NCI-H446 (cell line): ENCODE data around the gene SLC25A30.
"Not testable (repeated sequence)": the region's sequence is repeated elsewhere in the genome, so short reads cannot be mapped to it uniquely, and the experiment has no call there.

Source experiments
- DNase-seq, 2 experiments: peaks; one replicate each; lab custom pipeline; 2025; lab: John Stamatoyannopoulos, UW

Gene SLC25A30

DNA sequence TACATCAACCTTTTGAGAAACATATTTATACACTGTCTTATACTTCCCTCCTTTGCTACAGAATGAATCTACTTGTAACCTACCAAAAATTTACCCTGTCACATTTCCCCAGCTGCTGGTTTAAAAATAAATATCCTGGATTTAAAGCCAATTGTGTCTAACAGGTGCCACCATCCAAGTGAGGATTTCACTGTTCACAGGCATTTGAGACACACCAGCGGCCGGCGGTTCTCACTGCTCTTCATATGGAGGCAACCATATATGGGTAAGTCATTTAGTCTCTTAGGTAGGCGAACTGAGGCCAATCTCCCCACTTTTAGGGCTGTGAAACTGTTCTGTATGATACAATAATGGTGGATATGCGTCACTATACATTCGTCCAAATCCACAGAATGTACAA, 26.2 kb downstream of the SLC25A30 start:
- no peak for DNase-seq

DNA sequence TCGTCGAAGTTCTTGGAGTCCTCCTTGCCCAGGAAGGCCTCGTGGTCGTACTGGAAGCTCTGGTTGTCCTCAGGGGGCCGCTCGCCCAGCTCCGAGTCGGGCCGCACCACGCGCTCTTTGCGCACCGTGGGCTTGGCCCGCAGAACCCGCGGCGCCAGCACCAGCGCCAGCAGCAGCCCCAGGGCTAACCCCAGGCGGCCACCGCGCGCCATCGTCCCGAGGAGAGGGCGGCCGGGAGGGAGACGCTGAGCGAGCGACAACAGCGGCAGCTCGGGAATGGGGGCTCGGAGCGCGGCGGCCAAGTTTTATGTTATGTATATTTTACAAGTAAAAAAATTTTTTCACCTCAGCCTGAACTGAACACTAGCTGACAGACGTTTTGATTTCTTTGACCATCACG, 27.0 kb downstream of the SLC25A30 start:
- DNase-seq, result not testable (repeated sequence)

DNA sequence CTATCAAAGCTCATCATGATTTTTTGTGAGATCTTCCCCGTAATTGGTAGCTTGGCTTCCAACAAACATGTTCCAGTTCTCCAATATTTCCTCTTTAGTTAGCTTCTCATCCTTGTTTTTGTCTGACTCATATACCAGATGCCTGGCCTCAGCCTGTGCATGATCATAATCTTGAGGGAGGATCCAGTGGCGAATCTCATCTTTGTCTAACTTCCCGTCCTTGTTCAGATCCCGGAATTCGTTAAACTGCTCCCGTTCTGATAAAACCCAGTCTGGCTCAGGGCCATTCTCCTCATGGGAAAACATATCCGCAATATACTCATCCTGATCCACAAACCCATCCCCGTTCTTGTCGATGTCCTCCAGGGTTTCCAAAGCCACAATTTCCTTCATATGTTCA, 27.8 kb downstream of the SLC25A30 start:
- not testable (repeated sequence) for DNase-seq

DNA sequence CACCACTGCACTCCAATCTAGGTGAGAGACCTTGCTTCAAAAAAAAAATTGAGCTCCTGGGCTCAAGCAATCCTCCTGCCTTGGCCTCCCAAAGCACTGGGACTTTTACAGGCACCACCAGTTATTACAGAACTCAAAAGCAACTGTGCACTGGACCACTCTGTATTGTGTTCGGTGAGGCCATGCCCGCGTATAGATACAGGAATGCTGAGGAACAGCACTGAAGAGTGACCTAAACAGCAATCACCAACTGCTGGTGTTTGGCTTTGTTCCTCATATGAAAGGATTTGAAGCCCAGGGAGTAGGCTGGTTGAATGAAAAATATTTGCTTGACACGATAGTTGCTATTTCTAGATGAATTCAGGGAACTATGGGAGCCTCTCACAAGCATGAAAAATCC, 29.5 kb downstream of the SLC25A30 start:
- DNase-seq, result no peak

DNA sequence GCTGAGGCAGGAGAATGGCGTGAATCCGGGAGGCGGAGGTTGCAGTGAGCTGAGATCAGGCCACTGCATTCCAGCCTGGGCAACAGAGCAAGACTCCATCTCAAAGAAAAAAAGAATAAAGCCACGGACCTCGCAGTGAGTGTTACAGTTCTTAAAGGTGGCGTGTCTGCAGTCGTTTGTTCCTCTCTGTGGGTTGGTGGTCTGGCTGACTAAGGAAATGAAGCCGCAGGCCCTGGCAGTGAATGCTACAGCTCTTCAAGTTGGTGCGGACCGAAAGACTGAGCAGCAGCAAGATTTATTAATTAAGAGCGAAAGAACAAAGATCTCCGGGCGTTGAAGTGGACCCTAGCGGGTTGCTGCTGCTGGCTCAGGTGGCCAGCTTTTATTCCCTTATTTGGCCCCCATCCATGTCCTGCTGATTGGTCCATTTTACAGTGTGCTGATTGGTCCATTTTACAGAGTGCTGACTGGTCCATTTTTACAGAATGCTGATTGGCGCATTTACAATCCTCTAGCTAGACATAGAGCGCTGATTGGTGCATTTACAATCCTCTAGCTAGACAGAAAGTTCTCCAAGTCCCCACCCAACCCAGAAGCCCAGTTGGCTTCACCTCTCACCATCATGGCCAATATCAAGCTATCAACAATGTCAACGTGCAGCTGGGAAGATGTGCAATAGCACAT, 31.1 kb downstream of the SLC25A30 start:
- DNase-seq, result not testable (repeated sequence)

DNA sequence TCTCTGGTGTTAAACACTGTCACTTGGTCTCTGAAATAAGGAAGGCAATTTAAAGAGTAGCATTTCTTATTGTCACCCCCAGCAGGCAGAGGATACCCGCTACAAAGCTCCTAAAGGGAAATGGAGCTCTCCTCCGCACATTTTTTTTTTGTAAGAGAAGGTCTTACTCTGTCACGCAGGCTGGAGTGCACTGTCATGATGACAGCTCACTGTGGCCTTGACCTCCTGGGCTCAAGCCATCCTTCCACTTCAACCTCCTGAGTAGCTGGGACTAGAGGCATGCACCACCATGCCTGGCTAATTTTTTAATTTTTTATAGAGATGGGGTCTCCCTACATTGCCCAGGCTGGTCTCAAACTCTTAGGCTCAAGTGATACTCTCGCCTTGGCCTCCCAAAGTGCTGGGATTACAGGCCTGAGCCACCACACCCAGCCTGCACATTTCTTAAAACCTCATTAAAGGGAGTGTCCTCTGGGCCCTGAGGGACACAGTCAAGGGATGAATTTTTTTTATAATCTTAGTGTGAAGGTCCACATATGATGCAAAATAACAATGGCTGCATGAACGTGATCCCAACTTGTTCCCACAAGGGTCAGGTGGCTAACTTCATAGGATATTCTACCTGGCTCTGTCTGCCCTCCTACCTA, 32.1 kb downstream of the SLC25A30 start:
- no peak for DNase-seq

DNA sequence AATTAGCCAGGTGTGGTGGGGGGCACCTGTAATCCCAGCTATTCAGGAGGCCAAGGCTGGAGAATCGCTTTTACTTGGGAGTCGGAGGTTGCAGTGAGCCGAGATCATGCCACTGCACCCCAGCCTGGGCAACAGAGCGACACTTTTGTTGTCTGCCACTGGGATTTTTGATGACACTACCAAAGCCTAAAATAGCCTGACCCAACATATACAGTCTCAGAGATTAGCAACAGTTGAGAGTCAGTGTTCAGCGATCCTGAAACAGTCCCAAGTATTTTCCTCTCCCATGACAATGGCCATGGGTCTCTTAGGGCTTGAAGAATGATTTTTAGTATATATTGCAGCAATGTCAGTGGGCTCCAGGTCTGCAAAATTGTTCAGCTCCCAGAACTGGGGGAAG, 32.9 kb downstream of the SLC25A30 start:
- no peak for DNase-seq

DNA sequence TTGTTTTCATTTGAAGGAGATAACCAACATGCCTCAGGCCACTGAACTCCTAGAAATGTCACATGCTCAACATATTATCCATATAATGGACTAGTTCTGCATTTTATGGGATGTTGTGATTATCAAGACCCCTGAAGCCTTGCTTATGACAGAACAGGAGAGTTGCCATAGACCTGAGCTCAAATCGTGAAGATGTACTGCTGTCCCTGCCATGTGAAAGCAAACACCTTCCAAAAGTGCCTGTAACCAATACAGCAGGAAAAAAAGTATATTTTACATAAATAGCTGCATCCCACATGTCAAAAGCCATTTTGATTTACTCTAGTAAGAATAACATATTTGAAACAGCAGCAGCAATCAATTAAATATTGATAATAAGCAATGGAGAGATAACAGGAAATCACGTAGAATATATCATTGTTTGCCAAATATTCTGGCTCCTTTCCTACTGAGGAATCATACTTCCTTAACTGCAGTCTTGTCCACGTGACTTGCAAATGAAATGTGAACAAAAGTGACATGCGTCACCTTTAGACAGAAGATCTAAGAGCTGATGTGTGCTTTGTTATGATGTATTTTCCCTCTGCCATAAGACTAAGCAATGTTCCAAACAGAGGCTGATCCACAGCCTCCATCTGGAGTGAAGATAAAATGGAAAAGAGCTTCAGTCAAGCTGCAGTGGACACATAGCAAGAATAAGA, 33.5 kb downstream of the SLC25A30 start:
- no peak for DNase-seq

DNA sequence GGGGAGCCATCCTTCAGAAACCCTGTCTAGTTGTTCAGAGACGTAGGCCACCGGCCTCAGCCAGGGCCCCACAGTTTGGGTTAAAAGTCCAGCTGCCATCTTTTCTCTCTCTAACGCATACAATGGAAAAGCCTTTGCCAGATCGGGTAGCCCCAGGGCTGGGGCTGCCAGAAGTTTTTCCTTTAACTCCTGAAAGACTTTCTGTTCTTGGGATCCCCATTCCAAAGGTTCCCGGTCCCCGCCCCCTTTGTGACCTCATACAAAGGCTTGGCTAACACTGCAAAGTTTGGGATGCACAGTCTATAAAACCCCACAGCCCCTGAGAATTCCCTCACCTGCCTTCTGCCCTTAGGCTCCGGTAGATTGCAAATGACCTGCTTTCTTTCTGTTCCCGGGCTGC, 35.4 kb downstream of the SLC25A30 start:
- not testable (repeated sequence) for DNase-seq

DNA sequence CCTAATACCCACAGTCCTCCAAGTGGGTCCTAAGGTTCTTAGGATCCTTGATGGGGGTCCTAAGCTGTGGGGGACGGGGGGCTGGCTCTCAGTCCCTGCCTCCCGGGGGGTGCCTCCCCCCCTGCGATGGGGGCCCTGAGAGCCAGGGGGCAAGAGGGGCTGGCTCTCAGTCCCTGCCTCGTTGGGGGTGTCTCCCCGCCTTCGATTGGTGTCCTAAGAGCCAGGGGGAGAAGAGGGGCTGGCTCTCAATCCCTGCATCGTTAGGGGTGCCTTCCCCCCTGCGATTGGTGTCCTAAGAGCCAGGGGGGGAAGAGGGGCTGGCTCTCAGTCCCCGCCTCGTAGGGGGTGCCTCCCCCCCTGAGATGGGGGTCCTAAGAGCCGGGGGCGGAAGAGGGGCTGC, 37.0 kb downstream of the SLC25A30 start:
- no peak for DNase-seq

DNA sequence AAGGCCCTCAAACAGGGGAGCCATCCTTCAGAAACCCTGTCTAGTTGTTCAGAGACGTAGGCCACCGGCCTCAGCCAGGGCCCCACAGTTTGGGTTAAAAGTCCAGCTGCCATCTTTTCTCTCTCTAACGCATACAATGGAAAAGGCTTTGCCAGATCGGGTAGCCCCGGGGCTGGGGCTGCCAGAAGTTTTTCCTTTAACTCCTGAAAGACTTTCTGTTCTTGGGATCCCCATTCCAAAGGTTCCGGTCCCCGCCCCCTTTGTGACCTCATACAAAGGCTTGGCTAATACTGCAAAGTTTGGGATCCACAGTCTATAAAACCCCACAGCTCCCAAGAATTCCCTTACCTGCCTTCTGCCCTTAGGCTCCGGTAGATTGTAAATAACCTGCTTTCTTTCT, 37.5 kb downstream of the SLC25A30 start:
- DNase-seq, result not testable (repeated sequence)

DNA sequence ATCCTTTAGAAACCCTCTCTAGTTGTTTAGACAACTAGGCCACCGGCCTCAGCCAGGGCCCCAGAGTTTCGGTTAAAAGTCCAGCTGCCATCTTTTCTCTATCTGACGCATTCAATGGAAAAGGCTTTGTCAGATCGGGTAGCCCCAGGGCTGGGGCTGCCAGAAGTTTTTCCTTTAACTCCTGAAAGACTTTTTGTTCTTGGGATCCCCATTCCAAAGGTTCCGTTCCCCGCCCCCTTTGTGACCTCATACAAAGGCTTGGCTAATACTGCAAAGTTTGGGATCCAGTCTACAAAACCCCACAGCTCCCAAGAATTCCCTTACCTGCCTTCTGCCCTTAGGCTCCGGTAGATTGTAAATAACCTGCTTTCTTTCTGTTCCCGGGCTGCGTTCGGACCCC, 38.7 kb downstream of the SLC25A30 start:
- DNase-seq, result not testable (repeated sequence)

DNA sequence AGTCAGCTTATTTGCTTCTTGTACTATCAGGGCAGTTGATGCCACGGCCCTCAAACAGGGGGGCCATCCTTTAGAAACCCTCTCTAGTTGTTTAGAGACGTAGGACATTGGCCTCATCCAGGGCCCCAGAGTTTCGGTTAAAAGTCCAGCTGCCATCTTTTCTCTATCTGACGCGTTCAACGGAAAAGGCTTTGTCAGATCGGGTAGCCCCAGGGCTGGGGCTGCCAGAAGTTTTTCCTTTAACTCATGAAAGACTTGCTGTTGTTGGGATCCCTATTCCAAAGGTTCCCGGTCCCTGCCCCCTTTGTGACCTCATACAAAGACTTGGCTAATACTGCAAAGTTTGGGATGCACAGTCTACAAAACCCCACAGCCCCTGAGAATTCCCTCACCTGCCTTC, 39.4 kb downstream of the SLC25A30 start:
- not testable (repeated sequence) for DNase-seq

DNA sequence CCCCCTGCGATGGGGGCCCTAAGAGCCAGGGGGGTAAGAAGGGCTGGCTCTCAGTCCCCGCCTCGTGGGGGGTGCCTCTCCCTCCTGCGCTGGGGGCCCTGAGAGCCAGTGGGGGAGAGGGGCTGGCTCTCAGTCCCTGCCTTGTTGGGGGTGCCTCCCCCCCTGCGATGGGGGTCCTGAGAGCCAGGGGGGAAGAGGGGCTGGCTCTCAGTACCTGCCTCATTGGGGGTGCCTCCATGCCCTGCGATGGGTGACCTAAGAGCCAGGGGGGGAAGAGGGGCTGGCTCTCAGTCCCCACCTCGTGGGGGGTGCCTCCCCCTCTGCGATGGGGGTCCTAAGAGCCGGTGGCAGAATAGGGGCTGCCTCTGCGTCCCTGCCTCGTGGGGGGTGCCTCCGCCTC, 40.9 kb downstream of the SLC25A30 start:
- DNase-seq, result not testable (repeated sequence)

DNA sequence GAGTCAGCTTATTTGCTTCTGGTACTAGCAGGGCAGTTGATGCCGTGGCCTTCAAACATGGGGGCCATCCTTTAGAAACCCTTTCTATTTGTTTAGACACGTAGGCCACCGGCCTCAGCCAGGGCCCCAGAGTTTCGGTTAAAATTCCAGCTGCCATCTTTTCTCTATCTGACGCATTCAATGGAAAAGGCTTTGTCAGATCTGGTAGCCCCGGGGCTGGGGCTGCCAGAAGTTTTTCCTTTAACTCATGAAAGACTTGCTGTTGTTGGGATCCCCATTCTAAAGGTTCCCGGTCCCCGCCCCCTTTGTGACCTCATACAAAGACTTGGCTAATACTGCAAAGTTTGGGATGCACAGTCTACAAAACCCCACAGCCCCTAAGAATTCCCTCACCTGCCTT, 41.5 kb downstream of the SLC25A30 start:
- DNase-seq, result not testable (repeated sequence)

DNA sequence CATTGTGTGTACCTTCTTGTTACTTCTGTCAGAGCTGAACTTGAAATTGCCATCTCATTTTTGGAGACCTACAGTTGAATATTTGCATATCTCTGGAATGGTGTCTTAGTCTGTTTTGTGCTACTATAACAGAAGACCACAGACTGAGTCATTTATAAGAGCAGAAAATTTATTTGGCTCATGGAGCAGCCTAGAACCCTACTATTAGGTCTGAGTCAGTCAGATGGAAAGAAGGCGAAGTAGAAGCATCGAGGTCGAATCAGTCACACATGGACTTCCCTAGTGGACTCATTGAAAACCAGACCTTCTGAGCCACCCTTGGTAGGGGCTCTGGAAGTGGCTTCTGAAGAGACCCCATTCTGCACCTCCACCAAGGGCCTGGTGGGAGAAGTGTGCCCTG, 43.3 kb downstream of the SLC25A30 start:
- DNase-seq, result no peak

DNA sequence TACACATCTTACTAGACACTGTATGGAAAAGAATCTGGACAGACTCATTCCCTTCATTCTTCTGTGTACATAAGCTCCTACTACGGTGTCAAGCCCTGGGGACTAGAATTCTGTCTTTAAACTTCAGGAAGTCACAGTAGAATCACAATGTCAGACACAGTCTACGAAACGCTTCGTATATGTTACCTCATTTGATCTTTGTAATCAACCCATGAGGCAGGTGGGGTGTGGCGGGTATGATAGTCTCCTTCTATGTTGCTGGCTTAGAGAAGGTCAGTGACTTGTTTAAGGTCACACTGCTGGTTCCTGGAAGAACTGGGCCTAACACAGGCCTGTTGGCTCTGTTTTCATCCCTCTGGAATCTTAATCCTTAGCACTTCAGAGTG, 45.0 kb downstream of the SLC25A30 start:
- DNase-seq, result no peak

DNA sequence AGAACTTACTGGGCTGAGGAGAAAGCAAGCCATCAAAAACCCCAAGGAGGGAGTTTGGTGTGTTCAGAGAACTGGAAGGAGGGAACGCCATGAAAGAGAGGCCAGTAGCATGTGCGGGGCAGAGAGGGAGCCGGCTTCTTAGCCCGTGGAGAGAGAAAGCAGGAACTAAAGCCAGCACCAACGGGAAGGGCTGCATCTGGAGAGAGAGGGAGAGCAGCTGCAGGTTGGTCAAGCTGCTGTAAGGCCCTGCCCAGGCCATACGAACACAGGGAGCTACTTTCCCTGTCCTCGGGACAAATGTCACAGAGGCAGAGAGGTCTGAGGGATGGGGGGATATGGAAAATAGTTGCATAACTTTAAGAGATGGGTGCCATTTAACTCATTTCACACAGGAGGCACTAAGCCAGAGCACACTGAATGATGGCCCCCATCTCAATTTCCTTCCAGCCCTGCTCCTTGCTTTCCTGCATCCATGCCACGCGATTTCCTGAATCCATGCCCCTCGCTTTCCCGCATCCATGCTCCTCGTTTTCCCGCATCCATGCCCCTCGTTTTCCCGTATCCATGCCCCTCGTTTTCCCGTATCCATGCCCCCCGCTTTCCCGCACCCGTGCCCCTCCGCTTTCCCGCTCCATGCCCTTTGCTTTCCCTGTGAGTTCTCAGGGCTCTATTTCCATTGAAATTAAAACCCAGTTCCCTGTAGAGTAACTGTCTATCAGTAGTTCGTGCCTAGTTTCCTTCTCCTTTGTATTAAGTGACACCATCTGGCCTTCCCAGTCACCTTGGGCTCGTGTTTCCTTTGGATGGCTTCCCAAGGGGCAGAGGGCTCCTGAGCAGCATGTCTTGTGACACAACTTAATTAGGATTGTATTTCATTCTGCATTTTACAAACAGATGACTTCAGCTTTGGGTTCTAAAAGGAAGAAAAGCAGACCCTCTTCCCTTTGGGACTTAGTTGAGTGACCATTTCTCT, 45.7 kb downstream of the SLC25A30 start:
- DNase-seq, result peak in 1 of 2 experiments; percentile 3

DNA sequence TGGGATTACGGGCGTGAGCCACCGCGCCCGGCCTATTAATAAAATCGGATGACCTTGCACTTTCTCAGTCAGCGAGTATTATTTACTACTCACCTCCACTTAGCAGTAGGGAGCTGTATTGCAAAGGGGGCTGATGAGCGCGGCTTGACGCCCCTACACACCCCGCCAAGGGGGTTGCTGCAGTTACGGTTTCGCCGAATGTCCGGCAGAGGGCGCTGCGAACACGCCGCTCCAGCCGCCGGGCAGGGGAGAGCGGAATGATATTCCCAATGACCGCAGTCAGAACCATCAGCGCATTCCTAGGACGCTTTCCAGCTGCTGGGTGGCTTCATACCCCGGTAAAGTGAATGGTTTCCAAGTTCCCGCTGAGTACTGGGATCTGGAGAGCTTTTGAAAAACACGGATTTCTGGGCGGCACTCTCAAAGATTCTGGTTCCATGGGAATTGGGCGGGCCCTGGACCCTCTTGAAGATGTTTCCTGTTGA, 47.2 kb downstream of the SLC25A30 start:
- DNase-seq, result no peak

DNA sequence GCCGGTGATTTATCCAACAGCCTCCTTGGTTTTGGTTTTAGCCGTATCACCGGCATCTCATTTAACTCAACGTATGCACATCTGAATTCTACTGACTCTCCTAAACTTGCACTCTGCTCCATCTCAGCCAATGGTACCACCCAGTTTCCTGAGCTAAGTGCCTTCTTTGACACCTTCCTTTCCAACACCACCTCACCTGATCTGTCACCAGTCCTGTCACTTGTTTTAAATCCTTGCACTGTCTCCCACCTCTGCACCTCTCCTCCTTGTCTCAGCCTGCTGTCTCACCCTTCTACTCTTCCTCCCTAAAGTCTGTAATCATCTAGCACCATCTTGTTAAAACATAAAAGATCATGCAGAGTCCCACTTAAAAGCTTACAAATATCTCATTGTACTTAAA, 49.1 kb downstream of the SLC25A30 start:
- no peak for DNase-seq

DNA sequence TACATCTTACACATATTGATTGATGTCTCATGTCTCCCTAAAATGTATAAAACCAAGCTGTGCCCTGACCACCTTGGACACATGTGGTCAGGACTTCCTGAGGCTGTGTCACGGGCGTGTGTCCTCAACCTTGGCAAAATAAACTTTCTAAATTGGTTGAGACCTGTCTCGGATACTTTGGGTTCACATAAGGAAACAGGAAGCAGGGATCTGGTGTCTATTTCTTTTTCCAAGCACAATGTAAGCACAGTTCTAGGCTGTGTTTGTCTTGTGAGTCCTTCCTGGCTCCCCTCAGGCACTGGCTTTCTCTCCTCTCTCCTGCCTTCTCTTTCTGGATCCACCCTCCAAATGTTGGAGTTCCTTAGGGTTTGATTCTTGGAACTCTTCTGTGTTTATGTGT, 49.6 kb downstream of the SLC25A30 start:
- DNase-seq, result no peak

DNA sequence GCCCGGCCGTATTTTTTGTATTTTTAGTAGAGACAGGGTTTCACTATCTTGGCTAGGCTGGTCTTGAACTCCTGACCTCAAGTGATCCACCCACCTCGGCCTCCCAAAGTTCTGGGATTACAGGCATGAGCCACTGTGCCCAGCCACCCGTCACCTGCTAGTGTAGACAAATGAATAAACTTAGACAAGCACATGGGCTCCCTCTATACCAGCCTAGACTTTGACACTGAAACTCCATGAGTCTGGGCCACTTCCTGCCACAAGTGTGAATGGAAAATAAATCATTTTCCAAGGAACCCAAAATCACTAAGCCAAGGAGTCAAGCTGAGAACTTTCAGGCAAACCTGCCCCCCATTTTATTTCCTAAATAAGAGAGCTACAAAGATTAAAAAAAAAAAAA, 50.2 kb downstream of the SLC25A30 start:
- no peak for DNase-seq
